ENCODE data around the gene DPRX. TPM values are rescaled to one million over a fixed set of nuclear protein-coding genes. Genes with fewer than 3 reads are reported as not detected.

The DPRX gene
- not detected for polyA plus RNA-seq (2013, experiment 1 of 2)
- polyA plus RNA-seq (2013, experiment 2 of 2): not detected

DNA sequence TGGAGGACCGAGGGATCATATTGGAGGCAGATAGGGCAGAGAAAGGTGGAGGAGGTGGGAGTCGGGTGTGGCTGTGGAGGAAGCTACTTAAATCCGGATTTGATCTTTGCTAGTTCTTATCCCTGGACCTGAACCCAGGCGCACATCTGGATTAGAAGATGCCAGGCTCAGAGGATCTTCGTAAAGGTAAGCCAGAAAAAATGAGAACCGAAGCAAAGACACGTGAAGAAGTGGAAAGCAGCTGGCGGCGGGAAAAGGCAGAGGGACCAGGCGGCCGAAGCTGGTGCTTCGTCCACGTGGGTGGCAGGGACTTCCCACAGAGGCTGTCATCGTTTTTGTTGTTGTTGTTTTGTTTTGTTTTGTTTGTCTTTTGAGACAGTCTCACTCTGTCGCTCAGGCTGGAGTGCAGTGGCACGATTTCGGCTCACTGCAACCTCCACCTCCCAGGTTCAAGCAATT, at the start of gene DPRX:
Gene DPRX (plus strand): TSS at position 51 of the 459 bp plus-strand sequence. CDS start 108 bp downstream, at position 159.
- DNase-seq: no peak
- no peak within 1 kb of the TSS for H2BK15ac ChIP-seq (ENCODE audit: low read depth, poor library complexity, severe bottlenecking)
- WGBS: 89% methylated on average over 13 of the region's 17 CpGs

DNA sequence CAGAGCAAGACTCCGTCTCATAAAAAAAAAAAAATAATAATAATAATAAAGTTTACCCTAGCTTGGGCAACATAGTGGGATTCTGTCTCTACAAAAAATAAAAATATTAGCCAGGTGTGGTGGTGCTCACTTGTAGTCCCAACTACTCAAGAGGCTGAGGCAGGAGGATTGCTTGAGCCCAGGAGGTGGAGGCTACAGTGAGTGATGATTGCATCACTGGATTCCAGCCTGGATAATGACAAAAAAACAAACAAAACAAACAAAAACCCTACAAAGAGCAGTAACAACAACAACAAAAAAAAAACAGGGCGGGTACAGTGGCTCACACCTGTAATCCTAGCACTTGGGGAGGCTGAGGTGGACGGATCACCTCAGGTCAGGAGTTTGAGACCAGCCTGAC, 48.6 kb upstream of the DPRX start:
- Histone ChIP-seq H3K36me3 (ENCODE audit: control insufficient read depth in 1 of 2, insufficient read depth in 2 of 2, low read depth in 1 of 2, low read length in 2 of 2) (peaks cover 10 to 20% of the 10 kb centered on the region in 2 experiments), H2BK15ac (ENCODE audit: low read depth, poor library complexity, severe bottlenecking) (no peak overlapping the region), H2AFZ (ENCODE audit: low read depth, low read length) (no peak overlapping the region), H2BK120ac (ENCODE audit: low read depth, low read length) (no peak overlapping the region), H4K91ac (ENCODE audit: low read length) (no peak overlapping the region), H3K4me1 (ENCODE audit: control insufficient read depth, insufficient read depth, low read depth, low read length) (no peaks in the 10 kb centered on the region), H3K14ac (ENCODE audit: low read length in 2 of 2) (no peak overlapping the region), H3K9me3 (ENCODE audit: control insufficient read depth, low read length) (peaks cover 42% of the 10 kb centered on the region), H3K79me1 (replicated peaks; ENCODE audit: low read length, poor library complexity, severe bottlenecking) (no peaks in the 10 kb centered on the region), H3K4me2 (ENCODE audit: low read length, poor library complexity, severe bottlenecking) (no peak overlapping the region), H3K23ac (ENCODE audit: low read length in 2 of 2) (no peak overlapping the region), H3K4me3 (ENCODE audit: insufficient read depth in 1 of 2, low read depth in 1 of 2, low read length in 2 of 2) (no peak overlapping the region), H3K18ac (ENCODE audit: low read depth in 1 of 2, low read length in 2 of 2) (no peak overlapping the region), H3K4ac (ENCODE audit: low read depth in 1 of 2, low read length in 2 of 2) (no peak overlapping the region), H2AK5ac (ENCODE audit: low read length, severe bottlenecking) (no peak overlapping the region), H4K8ac (ENCODE audit: low read length) (no peak overlapping the region), H2BK12ac (ENCODE audit: low read length in 2 of 2) (no peak overlapping the region), H3K27me3 (ENCODE audit: control insufficient read depth in 1 of 2, insufficient read depth in 1 of 2, low read length in 2 of 2) (no peaks in the 10 kb centered on the region), H3K9ac (ENCODE audit: low read length) (no peak overlapping the region), H2BK5ac (ENCODE audit: low read depth, low read length, poor library complexity, severe bottlenecking) (no peak overlapping the region), H3K27ac (ENCODE audit: low read length, poor library complexity, severe bottlenecking) (no peak overlapping the region)
- DNase-seq: no peak
- 67% methylated on average over 2 of the region's 3 CpGs for WGBS

More for the DNA sequence above, at the start of gene DPRX:
- Histone ChIP-seq H3K27ac (ENCODE audit: low read length, poor library complexity, severe bottlenecking) (no peak within 1 kb of the TSS), H3K14ac (ENCODE audit: low read length in 2 of 2) (no peak within 1 kb of the TSS), H3K4me1 (ENCODE audit: control insufficient read depth, insufficient read depth, low read depth, low read length) (no peaks in the 10 kb centered on the region), H2AK5ac (ENCODE audit: low read length, severe bottlenecking) (no peak within 1 kb of the TSS), H2AFZ (ENCODE audit: low read depth, low read length) (no peak within 1 kb of the TSS), H3K79me1 (replicated peaks; ENCODE audit: low read length, poor library complexity, severe bottlenecking) (no peaks in the 10 kb centered on the region), H3K4ac (ENCODE audit: low read depth in 1 of 2, low read length in 2 of 2) (no peak within 1 kb of the TSS), H3K23ac (ENCODE audit: low read length in 2 of 2) (no peak within 1 kb of the TSS), H2BK120ac (ENCODE audit: low read depth, low read length) (no peak within 1 kb of the TSS), H2BK5ac (ENCODE audit: low read depth, low read length, poor library complexity, severe bottlenecking) (no peak within 1 kb of the TSS), H3K9ac (ENCODE audit: low read length) (no peak within 1 kb of the TSS), H3K4me3 (ENCODE audit: insufficient read depth in 1 of 2, low read depth in 1 of 2, low read length in 2 of 2) (no peak within 1 kb of the TSS), H4K91ac (ENCODE audit: low read length) (no peak within 1 kb of the TSS), H3K9me3 (ENCODE audit: control insufficient read depth, low read length) (peaks cover 6% of the 10 kb centered on the region), H3K36me3 (ENCODE audit: control insufficient read depth in 1 of 2, insufficient read depth in 2 of 2, low read depth in 1 of 2, low read length in 2 of 2) (no peaks in the 10 kb centered on the region), H2BK12ac (ENCODE audit: low read length in 2 of 2) (no peak within 1 kb of the TSS), H3K4me2 (ENCODE audit: low read length, poor library complexity, severe bottlenecking) (no peak within 1 kb of the TSS), H3K27me3 (ENCODE audit: control insufficient read depth in 1 of 2, insufficient read depth in 1 of 2, low read length in 2 of 2) (no peaks in the 10 kb centered on the region), H4K8ac (ENCODE audit: low read length) (no peak within 1 kb of the TSS), H3K18ac (ENCODE audit: low read depth in 1 of 2, low read length in 2 of 2) (no peak within 1 kb of the TSS)

GRCh38 chr19:53586277-53586691, 45.5 kb upstream of the DPRX start:
- Histone ChIP-seq H3K14ac (ENCODE audit: low read length in 2 of 2) (no peak overlapping the region), H4K91ac (ENCODE audit: low read length) (no peak overlapping the region), H3K4me2 (ENCODE audit: low read length, poor library complexity, severe bottlenecking) (no peak overlapping the region), H3K4ac (ENCODE audit: low read depth in 1 of 2, low read length in 2 of 2) (no peak overlapping the region), H3K4me1 (ENCODE audit: control insufficient read depth, insufficient read depth, low read depth, low read length) (no peaks in the 10 kb centered on the region), H2BK120ac (ENCODE audit: low read depth, low read length) (no peak overlapping the region), H3K36me3 (ENCODE audit: control insufficient read depth in 1 of 2, insufficient read depth in 2 of 2, low read depth in 1 of 2, low read length in 2 of 2) (no peaks in the 10 kb centered on the region), H3K4me3 (ENCODE audit: insufficient read depth in 1 of 2, low read depth in 1 of 2, low read length in 2 of 2) (no peak overlapping the region), H3K9ac (ENCODE audit: low read length) (no peak overlapping the region), H2AK5ac (ENCODE audit: low read length, severe bottlenecking) (no peak overlapping the region), H3K27ac (ENCODE audit: low read length, poor library complexity, severe bottlenecking) (no peak overlapping the region), H2BK12ac (ENCODE audit: low read length in 2 of 2) (no peak overlapping the region), H3K79me1 (replicated peaks; ENCODE audit: low read length, poor library complexity, severe bottlenecking) (no peaks in the 10 kb centered on the region), H2BK5ac (ENCODE audit: low read depth, low read length, poor library complexity, severe bottlenecking) (no peak overlapping the region), H3K18ac (ENCODE audit: low read depth in 1 of 2, low read length in 2 of 2) (no peak overlapping the region), H2BK15ac (ENCODE audit: low read depth, poor library complexity, severe bottlenecking) (no peak overlapping the region), H2AFZ (ENCODE audit: low read depth, low read length) (no peak overlapping the region), H3K9me3 (ENCODE audit: control insufficient read depth, low read length) (peaks cover 12% of the 10 kb centered on the region), H3K27me3 (ENCODE audit: control insufficient read depth in 1 of 2, insufficient read depth in 1 of 2, low read length in 2 of 2) (no peaks in the 10 kb centered on the region), H4K8ac (ENCODE audit: low read length) (no peak overlapping the region), H3K23ac (ENCODE audit: low read length in 2 of 2) (no peak overlapping the region)
- DNase-seq: no peak
- WGBS: 87% methylated on average over 6 of the region's 6 CpGs

GRCh38 chr19:53594811-53595509, 36.8 kb upstream of the DPRX start:
- Histone ChIP-seq H3K79me1 (replicated peaks; ENCODE audit: low read length, poor library complexity, severe bottlenecking) (no peaks in the 10 kb centered on the region), H2AFZ (ENCODE audit: low read depth, low read length) (no peak overlapping the region), H3K36me3 (ENCODE audit: control insufficient read depth in 1 of 2, insufficient read depth in 2 of 2, low read depth in 1 of 2, low read length in 2 of 2) (no peaks in the 10 kb centered on the region), H3K14ac (ENCODE audit: low read length in 2 of 2) (no peak overlapping the region), H2BK5ac (ENCODE audit: low read depth, low read length, poor library complexity, severe bottlenecking) (no peak overlapping the region), H3K4me3 (ENCODE audit: insufficient read depth in 1 of 2, low read depth in 1 of 2, low read length in 2 of 2) (no peak overlapping the region), H2AK5ac (ENCODE audit: low read length, severe bottlenecking) (no peak overlapping the region), H3K9me3 (ENCODE audit: control insufficient read depth, low read length) (peaks cover under 1% of the 10 kb centered on the region), H3K9ac (ENCODE audit: low read length) (no peak overlapping the region), H4K91ac (ENCODE audit: low read length) (no peak overlapping the region), H3K4me2 (ENCODE audit: low read length, poor library complexity, severe bottlenecking) (no peak overlapping the region), H3K27me3 (ENCODE audit: control insufficient read depth in 1 of 2, insufficient read depth in 1 of 2, low read length in 2 of 2) (no peaks in the 10 kb centered on the region), H2BK12ac (ENCODE audit: low read length in 2 of 2) (no peak overlapping the region), H4K8ac (ENCODE audit: low read length) (no peak overlapping the region), H3K4ac (ENCODE audit: low read depth in 1 of 2, low read length in 2 of 2) (no peak overlapping the region), H3K18ac (ENCODE audit: low read depth in 1 of 2, low read length in 2 of 2) (no peak overlapping the region), H3K27ac (ENCODE audit: low read length, poor library complexity, severe bottlenecking) (no peak overlapping the region), H2BK120ac (ENCODE audit: low read depth, low read length) (no peak overlapping the region), H3K4me1 (ENCODE audit: control insufficient read depth, insufficient read depth, low read depth, low read length) (no peaks in the 10 kb centered on the region), H3K23ac (ENCODE audit: low read length in 2 of 2) (no peak overlapping the region), H2BK15ac (ENCODE audit: low read depth, poor library complexity, severe bottlenecking) (no peak overlapping the region)
- DNase-seq: no peak
- 45% methylated on average over 12 of the region's 14 CpGs for WGBS
